ENCODE data around the gene ALG12.
A peak's percentile ranks its signal among the peaks of the same experiment; 100 is the strongest.

ALG12 gene

DNA sequence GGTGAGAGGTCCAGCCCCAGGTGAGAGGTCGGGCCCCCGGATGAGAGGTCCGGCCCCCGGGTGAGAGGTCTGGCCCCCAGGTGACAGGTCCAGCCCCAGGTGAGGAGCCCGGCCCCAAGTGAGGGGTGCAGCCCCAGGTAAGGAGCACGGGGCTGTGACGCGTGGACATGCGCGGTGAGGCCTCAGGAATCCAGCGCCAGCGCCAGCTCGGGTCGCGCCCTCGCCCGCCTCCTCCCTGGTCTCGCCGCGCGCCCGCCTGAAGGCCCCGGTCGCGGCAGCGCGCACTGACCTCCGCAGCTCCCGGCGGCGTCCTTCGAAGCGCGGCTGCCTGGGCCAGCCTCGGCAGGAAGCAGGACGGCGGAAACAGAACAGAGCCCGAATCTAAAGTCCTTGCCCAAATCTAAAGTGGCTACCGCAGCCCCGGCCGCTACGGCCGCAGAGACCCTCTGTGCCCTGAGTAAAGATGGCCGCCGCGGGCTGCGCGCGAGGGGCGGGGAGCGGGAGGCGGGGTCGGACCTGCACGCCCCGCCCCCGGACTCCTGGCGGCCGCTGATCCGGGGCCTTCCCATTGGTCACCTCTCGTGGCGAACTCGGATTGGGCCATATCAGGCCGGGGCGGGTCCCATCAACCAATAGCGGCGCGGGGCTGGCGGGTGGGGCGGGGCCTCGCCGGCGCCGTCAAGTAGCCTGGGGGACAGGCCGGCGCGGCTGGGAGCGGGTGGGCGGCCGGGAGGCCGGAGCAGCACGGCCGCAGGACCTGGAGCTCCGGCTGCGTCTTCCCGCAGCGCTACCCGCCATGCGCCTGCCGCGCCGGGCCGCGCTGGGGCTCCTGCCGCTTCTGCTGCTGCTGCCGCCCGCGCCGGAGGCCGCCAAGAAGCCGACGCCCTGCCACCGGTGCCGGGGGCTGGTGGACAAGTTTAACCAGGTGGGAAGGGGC, at the start of gene ALG12, which contains the start of gene CRELD2:
ALG12 (minus strand) TSS at position 465 of the 937 bp plus-strand sequence. CDS start 4,673 bp downstream, outside the sequence.
CRELD2 (plus strand) TSS at position 661 of the 937 bp plus-strand sequence; CDS start at position 797, 136 bp downstream.
- DNase-seq (ENCODE audit: low spot score): peak; percentile 97

DNA sequence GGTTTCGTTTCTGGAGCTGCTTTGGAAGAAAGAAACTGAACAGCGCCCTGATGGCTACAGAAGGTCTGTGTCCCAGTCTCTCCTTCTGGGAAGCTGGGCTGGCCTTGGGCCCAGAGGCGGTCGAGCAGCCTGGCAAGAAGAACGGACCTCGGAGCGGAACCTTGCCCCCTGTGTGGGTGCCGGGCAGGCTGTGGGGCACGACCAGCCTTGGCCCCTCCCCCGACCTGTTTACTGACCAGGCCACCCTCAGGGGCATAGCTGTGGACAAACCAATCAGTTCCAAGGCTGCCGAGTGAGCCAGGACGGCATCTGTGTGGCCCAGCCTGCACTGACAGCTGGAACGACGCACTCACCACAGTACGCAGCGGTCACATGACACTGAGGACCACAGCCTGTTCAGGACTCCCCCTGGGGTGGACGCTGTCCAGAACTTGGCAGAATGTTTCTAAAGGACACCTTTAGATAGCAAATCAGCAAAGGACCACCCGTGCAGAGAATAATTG, 49.5 kb upstream of the ALG12 start:
- DNase-seq (ENCODE audit: low spot score): no peak

DNA sequence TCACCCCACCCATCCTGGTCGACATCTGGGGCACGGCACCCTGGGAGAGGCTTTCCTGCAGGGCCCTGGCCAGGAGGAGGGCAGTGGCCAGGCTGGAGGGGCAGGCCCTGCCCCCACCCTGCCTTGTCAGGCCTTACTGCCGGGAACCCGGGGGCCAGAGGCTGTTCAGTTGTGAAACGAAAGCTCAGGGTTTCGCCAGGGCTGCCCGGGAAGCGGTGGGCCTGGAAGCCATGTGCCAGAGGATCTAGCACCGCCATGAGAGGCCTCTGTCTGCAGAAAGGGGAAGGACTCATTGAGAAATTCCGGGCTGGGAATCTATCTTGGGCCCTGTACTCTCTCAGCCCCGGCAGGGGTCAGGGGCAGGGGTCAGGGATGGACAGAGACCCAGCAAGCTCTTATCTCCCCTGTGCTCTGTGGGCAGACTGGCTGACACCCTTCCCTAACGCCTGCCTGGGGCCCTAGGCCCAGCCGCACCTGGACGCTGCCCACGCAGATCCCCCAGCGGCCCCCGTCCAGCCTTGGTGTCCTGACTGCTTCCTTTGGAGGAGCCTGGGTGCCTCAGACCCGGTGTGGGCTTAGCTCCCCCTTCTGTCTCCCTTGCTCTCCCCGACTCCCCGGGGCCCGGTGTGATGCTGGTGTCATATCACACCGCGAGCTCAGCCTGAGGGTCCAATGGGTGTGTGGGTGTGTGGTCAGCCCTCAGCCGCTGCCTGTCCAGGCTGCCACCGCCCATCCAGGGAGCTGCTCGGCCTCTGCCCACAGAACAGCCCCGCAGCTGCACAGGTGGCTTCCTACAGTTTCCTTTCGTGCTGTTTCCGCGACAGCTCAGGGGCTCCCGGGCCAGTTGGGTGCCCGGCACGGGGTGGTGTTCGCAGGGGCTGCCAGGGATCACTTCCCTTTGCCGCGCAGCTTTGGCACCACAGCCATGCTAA, 48.8 kb upstream of the ALG12 start:
- DNase-seq (ENCODE audit: low spot score): peak; percentile 26

DNA sequence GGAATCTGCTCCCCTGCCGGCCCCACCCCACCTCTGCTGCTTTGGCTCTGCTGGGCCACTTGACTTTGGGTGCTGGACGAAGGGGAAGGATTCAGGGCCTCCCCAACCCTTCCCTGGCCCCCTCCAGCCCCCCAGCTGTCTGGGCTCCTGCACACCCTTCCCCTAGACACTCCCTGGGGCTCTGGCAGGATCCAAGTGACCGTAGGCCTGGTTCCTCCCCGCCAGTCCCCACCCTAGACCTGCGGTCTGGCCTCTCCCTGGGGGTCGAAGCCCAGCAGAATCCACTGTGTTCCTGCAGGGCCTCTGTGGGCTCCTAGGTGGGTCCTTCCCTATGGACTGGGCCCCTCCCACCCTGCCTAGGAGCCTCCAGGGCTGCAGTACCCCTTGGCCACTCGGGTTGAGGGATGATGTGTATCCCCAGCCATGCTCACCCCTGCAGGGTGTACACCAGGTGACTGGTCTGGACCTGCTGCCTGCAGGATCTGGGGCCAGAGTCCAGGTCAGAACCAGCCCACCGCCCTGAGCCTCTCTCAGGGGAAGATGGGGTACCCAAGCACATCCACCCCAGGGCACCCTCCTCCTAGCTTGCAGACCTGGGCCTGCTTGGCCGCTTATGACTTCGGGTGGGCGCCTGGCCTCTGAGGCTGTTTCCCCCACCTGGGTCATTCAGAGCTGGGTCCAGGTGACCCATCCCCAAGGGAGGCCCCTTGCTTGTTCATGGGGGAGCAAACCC, 48.0 kb upstream of the ALG12 start:
- DNase-seq (ENCODE audit: low spot score): no peak

DNA sequence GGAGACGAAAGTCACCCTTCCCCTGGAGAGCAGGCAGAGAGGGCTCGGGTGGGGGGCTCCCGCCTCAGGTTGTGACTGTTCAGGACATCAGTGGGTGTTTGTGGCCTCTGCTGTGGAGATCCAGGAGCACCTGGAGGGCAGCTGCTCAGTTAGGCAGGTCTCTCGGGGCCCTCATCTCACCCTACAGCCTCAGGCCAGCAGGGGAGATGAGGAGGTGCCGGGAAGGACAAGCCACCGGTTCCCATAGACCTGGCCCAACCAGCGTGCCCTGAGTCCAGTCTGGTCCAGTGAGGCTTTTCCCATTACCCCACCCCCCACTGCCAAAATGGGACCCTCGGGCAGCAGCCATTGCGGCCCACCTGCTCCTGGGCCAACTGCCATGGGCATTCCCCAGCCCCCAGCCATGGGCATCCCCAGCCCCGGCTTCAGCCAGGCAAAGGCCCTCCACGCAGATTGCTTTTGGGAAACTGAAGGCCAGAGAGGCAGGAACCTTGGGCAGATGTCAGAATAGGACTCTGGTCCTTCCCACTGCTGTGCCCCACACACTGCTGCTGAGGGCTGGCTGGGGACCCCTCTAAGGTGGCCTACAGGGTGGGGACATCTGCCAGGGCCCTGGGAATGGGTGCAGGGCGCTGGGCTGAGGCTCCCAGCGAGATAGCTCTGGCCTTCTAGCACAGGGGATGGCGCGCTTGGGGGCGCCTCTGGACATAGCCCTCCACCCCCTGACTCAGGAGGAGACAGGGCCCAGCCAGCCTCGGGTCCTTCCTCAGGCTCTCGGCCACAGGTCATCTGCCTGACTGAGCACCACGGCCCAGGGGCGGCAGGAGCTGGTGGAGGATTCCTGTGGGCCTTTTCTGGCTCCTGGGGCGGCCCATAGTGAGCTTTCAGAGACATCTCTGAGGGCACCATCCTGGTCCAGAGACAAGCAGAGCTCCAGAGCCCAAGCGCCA, 47.1 kb upstream of the ALG12 start:
- no peak for DNase-seq (ENCODE audit: low spot score)

DNA sequence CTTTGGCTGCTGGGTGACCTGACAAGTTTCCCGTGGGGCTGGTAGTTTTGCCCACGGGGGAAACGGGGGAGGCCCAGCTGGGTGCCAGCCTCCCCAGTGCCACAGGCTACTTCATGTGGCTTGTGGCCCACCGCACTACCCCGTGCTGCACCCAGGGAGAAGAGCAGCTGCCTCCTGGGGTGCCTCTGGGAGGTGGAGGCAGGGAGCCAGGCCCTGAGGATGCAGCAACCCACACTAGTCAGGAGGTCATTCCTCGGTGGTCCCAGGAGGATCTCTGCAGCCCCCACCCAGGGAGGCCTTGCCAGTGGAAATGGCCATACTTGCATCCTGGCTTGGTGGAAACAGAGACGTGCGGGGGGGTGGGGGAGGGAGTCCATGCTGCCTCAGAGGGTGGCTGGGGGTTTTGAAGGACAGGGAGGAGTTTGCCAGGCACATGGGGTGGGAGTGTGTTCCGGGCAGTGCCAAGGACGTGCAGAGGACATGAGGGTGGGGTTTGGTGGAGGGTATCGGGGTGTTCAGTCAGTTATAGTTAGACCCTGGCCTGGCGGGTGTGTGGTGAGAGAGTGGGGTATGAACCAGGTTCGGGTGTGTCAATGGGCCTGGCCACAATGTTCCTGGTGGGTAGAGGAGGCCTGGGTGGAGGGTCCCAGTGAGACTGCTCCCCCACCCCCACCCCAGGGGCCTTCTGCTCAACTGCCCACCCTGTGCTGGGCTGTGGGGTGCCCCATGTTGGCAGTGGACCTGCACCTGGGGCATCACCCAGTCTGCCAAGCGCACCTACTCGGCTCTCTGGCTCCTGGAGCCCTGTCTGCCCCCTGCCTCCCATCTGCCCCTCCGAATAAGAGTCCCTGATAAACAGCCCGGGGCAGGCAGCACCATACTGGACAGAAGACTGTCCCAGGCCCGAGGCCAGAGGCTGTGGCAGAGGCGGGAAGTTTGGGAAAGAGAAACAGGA, 46.2 kb upstream of the ALG12 start:
- no peak for DNase-seq (ENCODE audit: low spot score)

DNA sequence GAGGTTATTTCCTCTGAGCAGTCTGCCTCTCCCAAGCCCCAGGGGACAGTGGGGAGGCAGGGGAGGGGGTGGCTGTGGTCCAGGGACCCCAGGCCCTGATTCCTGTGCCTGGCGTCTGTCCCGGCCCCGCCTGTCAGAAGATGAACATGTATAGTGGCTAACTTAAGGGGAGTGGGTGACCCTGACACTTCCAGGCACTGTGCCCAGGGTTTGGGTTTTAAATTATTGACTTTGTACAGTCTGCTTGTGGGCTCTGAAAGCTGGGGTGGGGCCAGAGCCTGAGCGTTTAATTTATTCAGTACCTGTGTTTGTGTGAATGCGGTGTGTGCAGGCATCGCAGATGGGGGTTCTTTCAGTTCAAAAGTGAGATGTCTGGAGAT, 45.4 kb upstream of the ALG12 start:
- no peak for DNase-seq (ENCODE audit: low spot score)

DNA sequence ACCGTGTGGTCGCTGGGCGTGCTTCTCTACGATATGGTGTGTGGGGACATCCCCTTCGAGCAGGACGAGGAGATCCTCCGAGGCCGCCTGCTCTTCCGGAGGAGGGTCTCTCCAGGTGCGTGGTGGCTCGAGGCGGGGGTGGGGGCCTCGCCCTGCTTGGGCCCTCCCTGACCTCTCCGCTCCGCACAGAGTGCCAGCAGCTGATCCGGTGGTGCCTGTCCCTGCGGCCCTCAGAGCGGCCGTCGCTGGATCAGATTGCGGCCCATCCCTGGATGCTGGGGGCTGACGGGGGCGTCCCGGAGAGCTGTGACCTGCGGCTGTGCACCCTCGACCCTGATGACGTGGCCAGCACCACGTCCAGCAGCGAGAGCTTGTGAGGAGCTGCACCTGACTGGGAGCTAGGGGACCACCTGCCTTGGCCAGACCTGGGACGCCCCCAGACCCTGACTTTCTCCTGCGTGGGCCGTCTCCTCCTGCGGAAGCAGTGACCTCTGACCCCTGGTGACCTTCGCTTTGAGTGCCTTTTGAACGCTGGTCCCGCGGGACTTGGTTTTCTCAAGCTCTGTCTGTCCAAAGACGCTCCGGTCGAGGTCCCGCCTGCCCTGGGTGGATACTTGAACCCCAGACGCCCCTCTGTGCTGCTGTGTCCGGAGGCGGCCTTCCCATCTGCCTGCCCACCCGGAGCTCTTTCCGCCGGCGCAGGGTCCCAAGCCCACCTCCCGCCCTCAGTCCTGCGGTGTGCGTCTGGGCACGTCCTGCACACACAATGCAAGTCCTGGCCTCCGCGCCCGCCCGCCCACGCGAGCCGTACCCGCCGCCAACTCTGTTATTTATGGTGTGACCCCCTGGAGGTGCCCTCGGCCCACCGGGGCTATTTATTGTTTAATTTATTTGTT, 44.8 kb upstream of the ALG12 start:
- no peak for DNase-seq (ENCODE audit: low spot score)

DNA sequence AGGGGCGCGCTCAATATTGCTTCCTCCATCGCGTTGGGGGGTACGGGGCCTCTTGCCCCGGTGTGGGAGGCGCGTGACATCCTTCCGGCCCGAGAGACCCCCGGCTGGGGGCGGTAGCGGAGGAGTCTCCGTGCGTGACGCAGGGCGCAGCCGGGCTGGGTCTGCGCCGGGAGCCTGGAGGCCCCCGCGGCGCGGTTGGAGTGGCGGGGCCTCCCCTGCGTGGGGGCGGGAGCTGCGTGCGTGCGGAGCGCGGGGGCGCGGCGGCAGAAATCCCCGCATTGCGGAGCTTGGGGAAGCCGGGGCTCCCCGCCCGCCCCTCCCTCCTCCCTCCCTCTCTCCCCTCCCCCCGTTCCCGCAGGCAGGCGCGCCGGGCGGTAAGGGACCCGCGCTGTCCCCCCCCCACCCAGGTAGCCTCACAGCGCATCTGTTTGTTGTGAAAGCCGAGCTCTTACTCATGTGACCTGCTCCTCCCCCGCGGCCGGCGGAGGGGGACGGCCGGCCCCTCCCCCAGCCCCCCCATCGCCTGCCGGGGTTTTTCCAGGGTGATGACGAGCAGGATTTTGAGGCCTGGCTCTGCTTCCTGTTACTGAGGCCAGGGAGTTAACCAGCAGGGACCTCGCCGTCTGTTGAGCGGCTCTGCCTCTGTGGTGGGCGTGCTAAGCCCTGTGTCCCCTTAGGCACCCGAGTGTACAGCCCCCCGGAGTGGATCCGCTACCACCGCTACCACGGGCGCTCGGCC, 43.9 kb upstream of the ALG12 start:
- DNase-seq (ENCODE audit: low spot score): peak; percentile 96

DNA sequence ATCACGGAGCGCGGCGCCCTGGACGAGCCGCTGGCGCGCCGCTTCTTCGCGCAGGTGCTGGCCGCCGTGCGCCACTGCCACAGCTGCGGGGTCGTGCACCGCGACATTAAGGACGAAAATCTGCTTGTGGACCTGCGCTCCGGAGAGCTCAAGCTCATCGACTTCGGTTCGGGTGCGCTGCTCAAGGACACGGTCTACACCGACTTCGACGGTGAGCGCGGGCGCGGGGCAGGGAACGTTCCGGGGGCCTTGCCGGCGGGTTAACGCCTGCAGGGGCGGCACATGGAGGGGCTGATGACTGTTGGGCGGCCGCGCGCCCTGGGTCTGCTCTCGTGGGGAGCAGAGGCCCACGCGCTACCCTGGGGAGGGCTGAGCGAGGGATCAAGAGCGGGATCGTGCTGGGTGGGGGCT, 43.4 kb upstream of the ALG12 start:
- DNase-seq (ENCODE audit: low spot score): no peak

DNA sequence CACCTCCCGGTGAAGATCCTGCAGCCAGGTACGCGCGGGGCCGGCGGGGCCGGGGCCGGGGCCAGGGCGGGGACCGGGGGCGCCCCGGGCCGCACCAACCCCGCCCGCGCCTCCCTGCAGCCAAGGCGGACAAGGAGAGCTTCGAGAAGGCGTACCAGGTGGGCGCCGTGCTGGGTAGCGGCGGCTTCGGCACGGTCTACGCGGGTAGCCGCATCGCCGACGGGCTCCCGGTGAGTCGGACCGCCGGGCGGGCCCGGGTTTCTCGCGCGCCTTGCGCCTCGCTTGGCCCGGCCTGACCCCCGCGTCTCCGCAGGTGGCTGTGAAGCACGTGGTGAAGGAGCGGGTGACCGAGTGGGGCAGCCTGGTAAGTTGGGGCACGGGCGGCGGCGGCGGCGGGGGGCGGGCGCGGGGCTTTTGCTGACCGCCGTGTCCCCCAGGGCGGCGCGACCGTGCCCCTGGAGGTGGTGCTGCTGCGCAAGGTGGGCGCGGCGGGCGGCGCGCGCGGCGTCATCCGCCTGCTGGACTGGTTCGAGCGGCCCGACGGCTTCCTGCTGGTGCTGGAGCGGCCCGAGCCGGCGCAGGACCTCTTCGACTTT, 42.9 kb upstream of the ALG12 start:
- DNase-seq (ENCODE audit: low spot score): peak; percentile 63

DNA sequence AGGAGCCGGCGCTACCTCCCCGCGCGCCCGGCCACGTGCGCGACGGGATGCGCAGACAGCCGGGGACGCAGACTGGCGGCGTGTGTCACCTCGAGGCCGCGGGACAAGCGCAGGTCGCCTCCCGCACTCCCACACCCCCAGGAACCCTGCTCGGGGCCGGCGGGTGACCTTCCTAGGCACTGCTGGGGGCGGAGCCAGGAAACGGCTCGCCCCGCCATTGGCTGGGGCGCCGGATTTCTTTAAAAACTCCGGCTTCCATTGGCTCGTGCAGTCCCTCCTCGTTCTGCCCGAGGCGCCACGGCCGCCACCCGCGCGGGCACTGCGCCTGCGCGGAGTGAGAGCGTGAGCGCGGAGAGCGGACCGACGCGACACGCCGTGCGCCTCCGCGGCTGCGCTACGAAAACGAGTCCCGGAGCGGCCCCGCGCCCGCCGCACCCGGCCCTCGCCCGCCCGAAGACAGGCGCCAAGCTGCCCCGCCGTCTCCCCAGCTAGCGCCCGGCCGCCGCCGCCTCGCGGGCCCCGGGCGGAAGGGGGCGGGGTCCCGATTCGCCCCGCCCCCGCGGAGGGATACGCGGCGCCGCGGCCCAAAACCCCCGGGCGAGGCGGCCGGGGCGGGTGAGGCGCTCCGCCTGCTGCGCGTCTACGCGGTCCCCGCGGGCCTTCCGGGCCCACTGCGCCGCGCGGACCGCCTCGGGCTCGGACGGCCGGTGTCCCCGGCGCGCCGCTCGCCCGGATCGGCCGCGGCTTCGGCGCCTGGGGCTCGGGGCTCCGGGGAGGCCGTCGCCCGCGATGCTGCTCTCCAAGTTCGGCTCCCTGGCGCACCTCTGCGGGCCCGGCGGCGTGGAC, 42.1 kb upstream of the ALG12 start, which contains the start of gene PIM3:
PIM3 (plus strand) TSS at position 614 of the 846 bp plus-strand sequence; CDS start at position 790, 176 bp downstream.
- DNase-seq (ENCODE audit: low spot score): peak; percentile 98

DNA sequence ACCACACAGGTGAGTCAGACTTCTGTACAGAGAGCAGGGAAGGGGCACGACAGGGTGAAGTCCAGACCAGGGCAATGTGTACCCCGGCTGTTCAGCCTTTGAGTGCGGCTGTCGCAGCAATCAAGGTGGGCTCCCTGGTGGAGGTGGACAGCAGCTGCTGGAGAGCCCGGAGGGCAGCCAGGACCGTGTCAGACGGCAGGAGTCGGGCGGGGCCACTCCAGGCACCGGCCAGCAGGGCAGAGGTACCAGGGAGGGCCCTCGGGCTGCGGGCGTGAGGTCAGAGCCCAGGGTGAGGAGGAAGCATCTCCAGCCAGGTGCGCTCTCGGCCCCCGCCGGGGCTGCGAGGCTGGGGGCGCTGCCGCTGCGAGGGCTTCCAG, 41.5 kb upstream of the ALG12 start:
- peak; percentile 88 for DNase-seq (ENCODE audit: low spot score)

DNA sequence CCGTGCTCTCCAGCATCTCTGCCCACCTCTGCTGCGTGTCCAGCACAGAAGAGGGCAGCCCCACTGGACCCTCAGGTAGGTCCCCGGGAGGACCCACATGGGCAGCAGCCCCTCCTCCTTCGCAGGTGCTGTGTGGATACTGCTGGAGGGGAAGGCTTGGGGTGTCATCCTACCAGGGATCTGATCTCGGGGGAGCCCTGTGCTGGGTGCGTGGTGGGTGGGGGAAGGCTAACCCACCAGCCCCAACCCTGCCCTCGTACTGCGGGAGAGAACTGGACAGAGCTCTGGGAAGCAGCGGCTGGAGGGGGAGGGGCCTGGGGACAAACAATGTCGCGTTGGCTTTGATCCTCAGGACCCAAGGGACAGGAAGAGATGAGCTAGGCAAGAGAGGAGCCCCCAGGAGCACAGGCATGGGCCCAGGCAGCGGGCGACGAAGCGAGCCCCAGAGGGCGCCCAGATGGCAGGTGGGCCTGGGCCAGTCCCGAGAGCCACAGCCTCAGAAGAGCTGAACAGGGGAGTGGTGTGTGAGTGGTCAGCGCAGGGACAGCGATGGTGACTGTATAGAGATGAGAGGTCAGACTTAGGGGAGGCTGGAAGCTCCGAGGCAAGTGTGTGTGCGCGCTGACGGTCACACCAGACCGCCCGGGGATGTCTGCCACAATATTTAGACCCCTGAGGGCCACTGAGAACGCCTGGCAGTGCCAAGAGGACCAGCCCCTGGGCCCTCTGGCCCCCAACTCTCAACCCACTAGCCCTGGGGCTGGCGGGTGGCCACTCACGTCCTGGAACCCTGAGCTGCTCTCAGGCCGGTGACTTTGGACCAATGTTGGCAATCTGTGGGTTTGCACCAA, 40.9 kb upstream of the ALG12 start:
- DNase-seq (ENCODE audit: low spot score): no peak

DNA sequence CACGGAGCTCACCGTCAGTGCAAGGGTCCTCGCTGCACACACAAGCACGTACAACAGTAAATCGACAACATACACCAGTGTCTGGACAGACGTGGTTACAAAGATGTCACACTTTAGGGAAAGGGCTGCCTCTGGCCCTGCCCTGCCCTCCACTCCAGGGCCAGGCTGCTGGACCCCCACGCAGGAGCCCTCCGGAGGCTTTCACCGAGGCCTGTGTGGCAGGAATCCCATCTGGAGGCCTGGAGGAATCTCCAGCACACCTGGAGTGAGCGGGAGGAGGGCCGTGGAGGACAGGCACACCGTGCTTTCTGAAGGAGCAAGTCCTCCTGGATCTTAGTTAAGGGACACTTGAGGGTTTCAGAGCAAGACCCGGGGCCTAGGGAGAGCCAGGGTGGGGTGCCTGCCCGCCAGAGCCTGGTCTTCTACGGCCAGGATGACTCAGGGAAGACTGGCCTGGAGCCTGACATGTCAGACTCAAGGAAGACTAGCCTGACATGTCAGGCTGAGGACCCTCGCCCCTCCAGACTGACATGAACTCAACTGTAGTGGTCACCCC, 40.2 kb upstream of the ALG12 start:
- no peak for DNase-seq (ENCODE audit: low spot score)

All from kidney tubule cell (primary cell).